ENCODE results near the gene IP6K3. TPM values are rescaled to one million over a fixed set of nuclear protein-coding genes. Genes with fewer than 3 reads are reported as not detected.

IP6K3 gene
- total RNA-seq, 4 donors from 2014 or later, result 0.32 to 5.5 (median 2.8) TPM

DNA sequence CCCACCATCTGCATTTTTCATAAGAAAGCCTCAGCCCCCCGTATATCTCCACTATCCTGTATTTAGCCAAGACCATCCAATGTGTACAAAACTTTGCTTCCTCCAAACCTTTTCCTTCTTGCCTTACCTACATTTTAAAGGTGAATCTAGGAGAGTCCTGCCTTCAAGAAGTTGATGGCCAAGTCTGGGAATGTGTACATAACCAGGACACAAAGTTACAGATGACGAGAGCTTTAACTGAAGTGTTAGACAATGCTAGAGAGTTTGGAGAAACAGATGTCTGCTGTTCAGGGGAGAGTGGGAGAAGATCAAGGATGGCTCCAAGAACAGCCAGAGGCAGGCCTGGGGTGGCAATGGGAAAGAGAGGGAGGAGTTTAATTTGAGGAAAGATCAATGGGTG is 32.9 kb downstream of the IP6K3 start:
- no peaks in the 10 kb centered on the region for H3K9me3 ChIP-seq
- ATAC-seq, result no peak
- no peak overlapping the region for H3K4me3 ChIP-seq
- TF ChIP-seq CTCF (IDR thresholded peaks at IDR 0.05) (no peak), EP300 (IDR thresholded peaks at IDR 0.05) (no peak), POLR2A (IDR thresholded peaks at IDR 0.05) (no peak), POLR2AphosphoS5 (IDR thresholded peaks at IDR 0.05) (no peak)
- H3K27me3 ChIP-seq, result no peaks in the 10 kb centered on the region
- peaks cover 0 to 2% of the 10 kb centered on the region in 2 donors for H3K36me3 ChIP-seq
- 71% methylated on average over 1 to 2 of the region's 2 CpGs for WGBS, 2 donors (ENCODE audit: low coverage in 1 of 2)
- peaks cover 0 to 27% (median 6%) of the 10 kb centered on the region in 3 donors for H3K4me1 ChIP-seq
- no peak overlapping the region for H3K27ac ChIP-seq

GRCh38 chr6:33712914-33713313 is 33.8 kb downstream of the IP6K3 start:
- WGBS, 2 donors (ENCODE audit: low coverage in 1 of 2), result 84 to 93% methylated on average over 2 to 3 of the region's 3 CpGs
- no peaks in the 10 kb centered on the region for H3K27me3 ChIP-seq
- no peak overlapping the region for H3K27ac ChIP-seq
- no peaks in the 10 kb centered on the region for H3K9me3 ChIP-seq
- H3K4me1 ChIP-seq, result peaks cover 0 to 22% (median 6%) of the 10 kb centered on the region in 3 donors
- H3K4me3 ChIP-seq, result no peak overlapping the region
- TF ChIP-seq POLR2AphosphoS5 (IDR thresholded peaks at IDR 0.05) (no peak), CTCF (IDR thresholded peaks at IDR 0.05) (no peak), POLR2A (IDR thresholded peaks at IDR 0.05) (no peak), EP300 (IDR thresholded peaks at IDR 0.05) (no peak)
- no peak for ATAC-seq
- H3K36me3 ChIP-seq, result peaks cover 0 to 11% of the 10 kb centered on the region in 2 donors

- H3K9me3 ChIP-seq, result no peaks in the 10 kb centered on the region
- peaks cover 0 to 24% of the 10 kb centered on the region in 2 donors for H3K36me3 ChIP-seq
- 2 to 4% methylated on average over 6 to 21 of the region's 73 CpGs for WGBS, 2 donors (ENCODE audit: low coverage in 1 of 2)
- H3K27me3 ChIP-seq, result no peaks in the 10 kb centered on the region
- peak within 1 kb of the TSS; percentile 62 to 79 for H3K4me3 ChIP-seq
- H3K4me1 ChIP-seq, result peaks cover 0 to 19% (median 6%) of the 10 kb centered on the region in 3 donors
- peak; percentile 64 to 71 for TF ChIP-seq POLR2A (IDR thresholded peaks at IDR 0.05)
- TF ChIP-seq CTCF (IDR thresholded peaks at IDR 0.05), result peak in 3 of 4 experiments; percentile 37 to 84 (median 59)
- peak; percentile 70 for TF ChIP-seq POLR2AphosphoS5 (IDR thresholded peaks at IDR 0.05)
- no peak for TF ChIP-seq EP300 (IDR thresholded peaks at IDR 0.05)
- ATAC-seq, result peak; percentile 99
- peak within 1 kb of the TSS; percentile 55 to 97 (median 90) for H3K27ac ChIP-seq
Measured at GRCh38 chr6:33711140-33712129, 35.3 kb downstream of the IP6K3 start, which contains the start of gene UQCC2. UQCC2 (minus strand) TSS chr6:33711700; CDS start chr6:33711686, 14 bp downstream.

DNA sequence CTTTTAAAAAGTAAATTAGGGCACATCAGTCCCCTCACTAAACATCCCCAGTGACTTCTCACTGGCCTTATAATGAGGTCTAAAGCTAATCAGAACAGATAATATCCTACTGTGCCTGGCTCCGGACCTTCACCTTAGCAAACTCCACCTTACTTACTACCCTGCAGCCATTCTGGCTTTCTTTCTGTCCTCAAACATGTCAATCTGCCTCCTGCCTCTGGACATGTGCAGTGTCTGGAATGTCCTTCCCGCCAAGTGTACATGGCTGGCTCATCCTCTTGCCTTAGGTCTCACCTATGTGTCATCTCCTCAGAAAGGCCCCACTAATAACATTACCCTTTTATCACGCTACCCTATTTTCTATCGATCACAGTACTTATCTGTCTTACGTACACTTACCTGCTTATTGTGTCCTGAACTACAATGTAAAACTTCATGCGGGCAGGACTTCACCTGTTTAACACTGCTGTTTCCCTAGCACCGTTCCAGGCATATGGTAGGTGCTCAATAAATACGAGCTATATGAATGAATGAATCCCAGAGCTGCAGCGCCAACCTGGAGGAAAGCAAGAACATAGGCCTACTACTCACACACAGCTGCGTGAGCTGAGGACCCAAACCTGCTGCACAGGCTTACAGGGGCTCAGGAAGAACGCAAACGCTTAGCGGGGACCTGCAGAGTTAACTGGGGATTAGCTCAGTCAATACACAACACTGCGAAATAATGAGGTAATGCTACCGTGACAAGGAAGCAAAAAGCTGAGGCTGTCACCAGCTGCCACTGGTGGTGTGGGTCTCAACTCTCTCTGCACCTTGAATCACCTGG is 36.2 kb downstream of the IP6K3 start:
- H3K4me1 ChIP-seq, result peaks cover 0 to 19% (median 6%) of the 10 kb centered on the region in 3 donors
- H3K4me3 ChIP-seq, result peak overlapping the region; percentile 62 to 79
- ATAC-seq, result no peak
- H3K27me3 ChIP-seq, result no peaks in the 10 kb centered on the region
- no peaks in the 10 kb centered on the region for H3K9me3 ChIP-seq
- WGBS, 2 donors (ENCODE audit: low coverage in 1 of 2), result 78 to 83% methylated on average over 10 to 11 of the region's 15 CpGs
- TF ChIP-seq EP300 (IDR thresholded peaks at IDR 0.05), result no peak
- no peak for TF ChIP-seq CTCF (IDR thresholded peaks at IDR 0.05)
- no peak for TF ChIP-seq POLR2A (IDR thresholded peaks at IDR 0.05)
- no peak for TF ChIP-seq POLR2AphosphoS5 (IDR thresholded peaks at IDR 0.05)
- H3K36me3 ChIP-seq, result peaks cover 0 to 24% of the 10 kb centered on the region in 2 donors
- peak overlapping the region in 2 of 4 donors; percentile 91 to 97 for H3K27ac ChIP-seq
